ENCODE measurements around the gene ELMO1. TPM values are rescaled to one million over a fixed set of nuclear protein-coding genes. Genes with fewer than 3 reads are reported as not detected.

Gene ELMO1
- total and polyA plus RNA-seq, 11 donors: 6.9 to 38.6 (median 14.7) TPM

- DNase-seq (peak; percentile 80 to 85 (median 84)), ATAC-seq (peak; percentile 83 to 90 (median 88))
- 22 to 29% (median 28%) methylated on average over 6 of the region's 6 CpGs for WGBS, 4 donors
- intact Hi-C loops (cut with DNase I): loop anchor here in 4 of 10 donors (5.0 to 10.0 kb wide), 4 partner anchors 214 to 714 kb away; no protein-coding TSS in a partner anchor
- Histone ChIP-seq H3K9me3 (peaks cover 0 to 17% (median 0%) of the 10 kb centered on the region in 12 donors), H3K4me1 (peaks cover 0 to 48% (median 25%) of the 10 kb centered on the region in 12 donors), H3K4me3 (no peak overlapping the region), H3K27ac (peak overlapping the region; percentile 4 to 82 (median 62)), H3K36me3 (peaks cover 0 to 35% (median 10%) of the 10 kb centered on the region in 9 donors), H3K27me3 (no peaks in the 10 kb centered on the region)
- TF ChIP-seq, protein P1, sequence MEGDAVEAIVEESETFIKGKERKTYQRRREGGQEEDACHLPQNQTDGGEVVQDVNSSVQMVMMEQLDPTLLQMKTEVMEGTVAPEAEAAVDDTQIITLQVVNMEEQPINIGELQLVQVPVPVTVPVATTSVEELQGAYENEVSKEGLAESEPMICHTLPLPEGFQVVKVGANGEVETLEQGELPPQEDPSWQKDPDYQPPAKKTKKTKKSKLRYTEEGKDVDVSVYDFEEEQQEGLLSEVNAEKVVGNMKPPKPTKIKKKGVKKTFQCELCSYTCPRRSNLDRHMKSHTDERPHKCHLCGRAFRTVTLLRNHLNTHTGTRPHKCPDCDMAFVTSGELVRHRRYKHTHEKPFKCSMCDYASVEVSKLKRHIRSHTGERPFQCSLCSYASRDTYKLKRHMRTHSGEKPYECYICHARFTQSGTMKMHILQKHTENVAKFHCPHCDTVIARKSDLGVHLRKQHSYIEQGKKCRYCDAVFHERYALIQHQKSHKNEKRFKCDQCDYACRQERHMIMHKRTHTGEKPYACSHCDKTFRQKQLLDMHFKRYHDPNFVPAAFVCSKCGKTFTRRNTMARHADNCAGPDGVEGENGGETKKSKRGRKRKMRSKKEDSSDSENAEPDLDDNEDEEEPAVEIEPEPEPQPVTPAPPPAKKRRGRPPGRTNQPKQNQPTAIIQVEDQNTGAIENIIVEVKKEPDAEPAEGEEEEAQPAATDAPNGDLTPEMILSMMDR (IDR thresholded peaks at IDR 0.05): peak; percentile 77 to 93 (median 86)
- no peak for TF ChIP-seq POLR2A (IDR thresholded peaks at IDR 0.05)
These were observed 247.4 kb downstream of the ELMO1 start for GRCh38 chr7:37201003-37201875.

DNA sequence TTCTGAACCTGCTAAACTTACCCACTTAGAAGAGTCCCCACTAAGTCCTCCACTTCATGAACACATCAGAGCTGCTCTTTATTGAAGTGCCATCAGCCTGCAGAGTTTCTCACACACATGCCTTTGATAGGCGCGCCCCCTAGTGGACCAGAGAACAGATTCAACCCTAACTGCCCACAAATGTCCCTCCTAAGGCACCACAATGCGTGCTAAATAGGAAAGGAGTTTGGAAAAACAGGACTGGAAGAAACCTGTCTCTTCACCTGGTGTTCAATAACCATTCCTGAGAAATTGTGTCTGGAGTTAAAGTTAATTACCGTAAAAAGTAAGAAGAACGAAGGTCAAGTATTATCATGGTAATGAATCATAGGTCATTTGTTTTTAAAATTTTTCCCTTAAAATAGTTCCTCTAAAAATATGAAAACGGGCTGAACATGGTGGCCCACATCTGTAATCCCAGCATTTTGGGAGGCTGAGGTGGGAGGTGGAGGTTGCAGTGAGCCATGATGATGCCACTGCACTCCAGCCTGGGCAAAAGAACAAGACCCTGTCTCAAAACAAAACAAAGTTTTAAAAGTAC, 249.7 kb downstream of the ELMO1 start:
- H3K4me3 ChIP-seq: no peak overlapping the region
- H3K27me3 ChIP-seq: no peaks in the 10 kb centered on the region
- H3K27ac ChIP-seq: no peak overlapping the region
- peaks cover 0 to 65% (median 27%) of the 10 kb centered on the region in 12 donors for H3K4me1 ChIP-seq
- DNase-seq (peak; percentile 72 to 90 (median 78)), ATAC-seq (peak; percentile 40 to 83 (median 82))
- intact Hi-C loops (cut with DNase I): loop anchor here in 9 of 10 donors (2.0 to 10.0 kb wide), 8 partner anchors 167 to 757 kb away; no protein-coding TSS in a partner anchor
- peaks cover 0 to 46% (median 6%) of the 10 kb centered on the region in 9 donors for H3K36me3 ChIP-seq
- 38 to 43% (median 40%) methylated on average over 6 of the region's 6 CpGs for WGBS, 4 donors
- TF ChIP-seq, protein P1 (IDR thresholded peaks at IDR 0.05): peak; percentile 72 to 89 (median 86)
- no peak for TF ChIP-seq POLR2A (IDR thresholded peaks at IDR 0.05)
- peaks cover 0 to 13% (median 0%) of the 10 kb centered on the region in 12 donors for H3K9me3 ChIP-seq

GRCh38 chr7:37198041-37198905, 250.4 kb downstream of the ELMO1 start:
- no peak overlapping the region for H3K4me3 ChIP-seq
- no peak overlapping the region for H3K27ac ChIP-seq
- DNase-seq (no peak), ATAC-seq (no peak)
- TF ChIP-seq POLR2A (IDR thresholded peaks at IDR 0.05): no peak
- TF ChIP-seq, protein P1 (IDR thresholded peaks at IDR 0.05): no peak
- peaks cover 0 to 72% (median 31%) of the 10 kb centered on the region in 12 donors for H3K4me1 ChIP-seq
- intact Hi-C loops (cut with DNase I): loop anchor here in 9 of 10 donors (2.0 to 10.0 kb wide), 8 partner anchors 166 to 756 kb away; no protein-coding TSS in a partner anchor
- H3K9me3 ChIP-seq: peaks cover 0 to 5% (median 0%) of the 10 kb centered on the region in 12 donors
- H3K36me3 ChIP-seq: peaks cover 0 to 39% (median 0%) of the 10 kb centered on the region in 9 donors
- WGBS, 4 donors: 66 to 75% (median 68%) methylated on average over 10 of the region's 10 CpGs
- no peaks in the 10 kb centered on the region for H3K27me3 ChIP-seq

All from heart left ventricle (tissue), 16 donors.